Stimulated activated CD8-positive, alpha-beta memory T cell treated with anti-CD3 and anti-CD28 coated beads, Interleukin-4, amount 100 ng/mL, for 48 hours (primary cell): Measurements from ENCODE around the gene ADCY3.
"Not testable (repeated sequence)": the region's sequence is repeated elsewhere in the genome, so short reads cannot be mapped to it uniquely, and the experiment has no call there.

Experiments used
- DNase-seq: peaks from one replicate; pipeline ENCODE4 v3.0.0-alpha.2; 2020

ADCY3 gene

GRCh38 chr2:24842081-24843050 lies 77.7 kb downstream of the ADCY3 start:
- DNase-seq: no peak

- no peak for DNase-seq
Measured at GRCh38 chr2:24840962-24841945, 78.8 kb downstream of the ADCY3 start.

DNA sequence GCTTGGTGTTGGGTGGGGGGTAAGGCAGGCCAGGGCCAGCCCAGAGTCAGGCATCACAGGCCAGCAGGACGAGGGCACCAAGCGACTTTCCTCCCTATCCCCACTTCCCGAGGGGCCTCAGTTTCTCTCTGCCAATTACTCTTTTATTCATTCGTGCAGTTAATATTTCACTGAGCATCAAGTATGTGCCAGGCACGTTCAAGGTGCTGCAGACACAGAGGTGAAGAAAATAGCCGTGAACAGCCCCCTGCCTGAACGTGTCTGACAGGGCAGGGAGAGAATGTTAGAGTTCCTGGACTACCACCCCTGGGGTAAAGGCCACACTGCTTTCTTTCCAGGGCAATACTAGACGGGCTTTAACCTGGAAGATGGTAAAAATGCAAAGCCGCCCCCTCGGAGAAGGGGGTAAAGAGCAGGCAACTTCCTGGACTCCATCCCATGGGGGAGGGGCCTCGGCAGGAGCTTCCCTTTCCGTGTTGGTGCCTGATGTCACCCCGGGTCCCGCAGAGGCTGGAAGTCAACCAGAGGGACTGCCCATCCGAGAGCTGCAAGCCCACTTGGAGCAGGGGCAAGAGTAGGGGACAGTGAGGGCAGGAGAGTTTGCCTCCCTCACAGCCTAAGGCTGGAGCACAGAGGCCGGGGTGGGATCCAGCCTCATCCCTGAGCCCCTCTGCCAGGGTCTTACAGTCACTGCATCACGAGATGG lies 79.7 kb downstream of the ADCY3 start:
- DNase-seq: no peak

DNA sequence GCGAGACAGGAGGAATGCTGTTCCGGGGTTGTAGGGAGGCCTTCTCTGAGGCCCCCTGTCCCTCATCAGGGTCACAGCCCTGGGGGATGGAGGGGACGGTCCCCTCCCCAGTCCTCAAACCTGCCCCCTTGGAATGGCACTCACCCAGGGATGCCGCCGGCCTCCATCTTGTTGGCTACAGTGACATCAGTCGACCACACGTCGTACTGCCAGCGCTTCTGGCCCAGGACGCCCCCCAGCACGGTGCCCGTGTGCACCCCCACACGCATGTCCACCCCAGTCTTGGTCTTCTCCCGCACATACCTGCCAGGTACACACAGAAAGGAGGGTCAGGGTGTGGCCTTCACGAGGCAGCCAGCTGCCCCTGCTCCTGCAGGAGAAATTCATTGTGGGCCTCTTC lies 80.3 kb downstream of the ADCY3 start:
- DNase-seq: no peak

- no peak for DNase-seq
Measured at GRCh38 chr2:24838541-24838940, 81.5 kb downstream of the ADCY3 start.

DNA sequence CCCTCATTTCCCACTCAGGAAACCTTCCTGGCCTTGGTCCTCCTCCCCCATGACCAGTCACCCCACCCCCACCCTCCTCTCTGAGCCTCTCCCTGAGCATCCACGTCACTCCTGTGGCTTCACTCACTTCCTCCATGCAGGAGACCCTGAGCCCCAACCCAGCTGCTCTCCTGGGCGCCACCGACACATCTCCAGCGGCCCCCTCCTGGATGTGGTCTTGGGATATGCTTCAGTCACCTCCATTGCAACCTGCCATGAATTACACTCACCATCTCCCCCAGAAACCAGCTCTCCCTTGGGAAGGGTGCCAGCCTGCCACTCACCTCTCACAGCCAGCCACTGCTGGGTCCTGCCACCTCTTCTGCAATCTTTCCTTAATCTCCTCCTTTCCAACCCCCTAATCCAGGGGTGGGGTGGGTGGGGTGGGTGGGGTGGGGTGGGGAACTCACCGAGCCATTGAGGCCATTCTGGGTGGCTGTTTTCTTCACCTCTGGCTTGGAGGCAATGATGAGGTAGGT lies 82.0 kb downstream of the ADCY3 start:
- no peak for DNase-seq

DNA sequence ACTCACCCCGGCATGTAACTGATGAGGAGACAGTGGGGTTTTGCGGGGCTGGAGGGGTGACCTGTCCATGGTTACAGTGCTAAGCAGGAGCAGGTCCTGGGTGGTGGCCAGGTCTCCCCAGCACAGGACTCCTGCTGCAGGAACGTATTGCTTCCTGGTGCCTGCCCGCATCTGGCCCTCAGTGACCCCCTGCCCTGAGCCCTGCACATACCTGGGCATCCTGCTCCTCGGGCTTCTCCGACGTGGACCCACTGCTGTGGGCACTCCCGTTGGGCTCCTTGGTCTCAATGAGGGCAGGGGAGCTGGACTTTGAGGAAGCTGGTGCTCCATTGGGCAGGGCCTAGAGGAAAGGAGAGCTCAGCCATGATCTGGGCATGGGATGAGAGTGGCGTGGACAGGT lies 83.3 kb downstream of the ADCY3 start:
- DNase-seq: no peak

- DNase-seq: no peak
Measured at GRCh38 chr2:24836206-24836605, 83.8 kb downstream of the ADCY3 start.

GRCh38 chr2:24835411-24835810 lies 84.6 kb downstream of the ADCY3 start:
- DNase-seq: not testable (repeated sequence)

DNA sequence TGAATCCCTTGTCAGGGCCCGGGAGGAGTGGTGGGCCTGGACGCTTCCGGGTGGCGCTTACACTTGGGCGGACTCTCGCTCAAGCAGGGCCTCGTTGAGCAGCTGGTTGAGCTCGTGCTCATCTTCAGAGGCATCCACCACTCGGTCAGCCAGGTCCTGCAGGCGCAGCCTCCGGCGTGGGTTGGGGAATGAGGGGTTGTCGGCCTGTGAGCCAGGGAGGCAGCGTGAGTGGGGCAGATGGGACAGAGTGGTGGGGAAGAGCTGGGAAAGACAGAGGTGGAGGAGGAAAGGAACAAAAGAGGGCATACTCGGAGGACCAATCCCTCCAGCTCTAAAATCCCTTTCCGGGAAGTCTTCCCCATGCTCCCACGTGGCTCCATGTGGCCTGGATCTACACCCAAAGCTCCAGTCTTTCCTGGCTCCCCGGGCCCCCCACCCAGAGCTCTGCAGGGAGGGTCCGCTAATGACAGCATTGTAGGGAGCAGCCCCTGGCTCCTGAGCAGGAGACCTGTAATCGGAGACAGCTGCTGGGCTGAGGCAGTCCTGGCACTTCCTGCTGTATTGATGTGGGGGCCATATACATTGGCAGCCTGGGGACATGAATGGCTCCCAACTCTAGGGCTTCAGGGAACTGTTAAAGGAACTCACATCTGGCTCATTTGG lies 85.2 kb downstream of the ADCY3 start:
- DNase-seq: no peak

GRCh38 chr2:24833821-24834732 lies 86.0 kb downstream of the ADCY3 start:
- no peak for DNase-seq

DNA sequence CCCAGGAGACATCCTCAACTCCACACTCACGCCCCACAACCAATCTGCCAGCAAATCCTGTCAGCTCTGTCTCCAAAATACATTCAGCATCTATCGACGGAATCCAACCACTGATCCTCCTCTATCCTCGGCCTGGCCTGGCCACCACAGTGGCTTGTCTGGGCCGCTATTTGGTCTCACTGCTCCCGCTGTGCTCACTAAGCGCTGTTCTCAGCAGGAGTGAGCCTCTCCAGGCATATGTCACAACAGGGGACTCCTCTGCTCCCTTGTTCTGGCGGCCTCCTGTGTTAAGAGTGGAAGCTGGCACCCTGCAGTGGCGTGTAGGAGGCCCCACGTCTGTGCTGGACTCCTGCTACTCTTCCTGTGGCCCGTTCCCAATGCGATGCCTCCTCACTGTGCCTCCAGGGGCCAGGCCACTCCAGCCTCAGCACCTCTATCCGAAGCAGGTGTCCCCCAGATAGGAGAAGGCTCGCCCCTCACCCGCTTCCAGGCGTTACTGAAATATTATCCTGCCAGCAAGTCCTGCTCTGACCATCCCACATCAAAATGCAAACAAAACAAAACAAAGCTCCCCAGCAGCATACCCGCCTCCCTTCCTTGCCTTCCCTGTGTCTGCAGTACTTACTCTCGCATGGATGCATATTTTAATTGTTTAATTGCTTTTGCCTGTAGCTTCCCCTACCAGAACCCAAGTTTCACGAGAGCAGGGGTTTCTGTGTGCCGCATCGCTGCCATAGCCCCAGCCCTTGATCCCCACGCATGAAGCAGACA lies 86.9 kb downstream of the ADCY3 start:
- DNase-seq: no peak

DNA sequence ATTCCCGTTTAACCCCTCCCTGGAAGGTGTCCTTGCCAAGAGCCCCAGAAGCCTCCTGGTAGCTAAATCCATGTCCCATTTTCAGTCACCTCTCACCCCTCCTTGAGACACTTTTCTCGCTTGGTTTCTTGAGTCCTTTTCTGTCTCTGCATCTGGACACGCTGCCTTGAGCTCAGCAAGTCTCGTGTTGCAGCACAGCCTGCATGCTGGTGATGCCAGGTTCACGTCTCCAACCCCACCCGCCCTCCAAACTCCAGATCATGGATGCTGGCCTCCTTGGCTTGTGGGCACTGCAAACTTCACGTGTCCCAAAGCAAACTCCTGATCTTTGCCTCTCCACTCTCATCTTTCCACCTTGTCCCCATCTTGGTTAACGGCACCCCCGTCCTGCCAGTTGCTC lies 87.5 kb downstream of the ADCY3 start:
- no peak for DNase-seq

GRCh38 chr2:24832073-24832461 lies 88.0 kb downstream of the ADCY3 start:
- no peak for DNase-seq

GRCh38 chr2:24831221-24832072 lies 88.6 kb downstream of the ADCY3 start:
- no peak for DNase-seq

- DNase-seq: no peak
Measured at GRCh38 chr2:24830786-24831185, 89.3 kb downstream of the ADCY3 start.

GRCh38 chr2:24830351-24830750 lies 89.7 kb downstream of the ADCY3 start:
- DNase-seq: no peak

DNA sequence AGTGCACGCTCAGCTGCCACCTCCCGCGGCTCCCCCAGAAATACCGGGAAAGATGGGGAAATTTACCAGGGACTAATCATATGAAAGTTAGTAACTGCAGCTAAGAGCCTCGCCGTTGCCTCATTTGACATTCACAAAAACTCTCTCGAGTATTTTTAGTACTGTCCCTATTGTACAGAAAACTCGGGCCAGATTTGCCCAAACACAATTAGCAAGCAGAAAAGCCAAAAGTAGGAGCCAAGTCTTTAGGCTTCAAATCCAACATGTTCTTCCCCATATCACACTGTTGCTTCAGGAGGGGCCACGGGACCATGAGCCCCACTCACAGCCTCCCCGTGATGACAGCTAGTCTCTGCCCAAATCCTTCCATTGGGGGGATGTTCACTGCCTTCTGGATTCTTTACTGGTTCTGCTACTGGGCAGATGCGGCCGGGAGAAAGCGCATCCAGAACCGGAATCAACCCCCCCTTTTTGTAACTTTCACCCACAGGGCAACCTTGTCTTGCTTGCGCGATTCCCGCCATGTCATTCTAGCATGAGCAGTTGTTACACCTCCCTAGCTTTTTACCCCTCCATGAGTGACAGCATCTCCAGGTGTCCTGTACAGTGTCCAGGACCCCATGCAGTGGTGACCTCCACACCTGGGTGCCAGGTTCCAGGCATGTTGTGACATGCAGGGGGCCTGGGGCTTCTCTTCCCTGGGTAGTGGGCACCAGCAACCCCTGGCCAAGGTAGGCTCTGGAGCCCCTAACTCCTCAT lies 91.6 kb downstream of the ADCY3 start:
- DNase-seq: no peak
